Spinal cord (tissue), 10 donors: ENCODE measurements around the gene MBOAT7. TPM values are rescaled to one million over a fixed set of nuclear protein-coding genes. Genes with fewer than 3 reads are reported as not detected.
"Not testable (repeated sequence)": the region's sequence is repeated elsewhere in the genome, so short reads cannot be mapped to it uniquely, and the experiment has no call there.

Experiments
- DNase-seq, 6 donors: peaks; one replicate each; pipeline versions ENCODE4 v3.0.0 to v3.0.0-alpha.2; 2013 to 2015; ENCODE audit warnings: low spot score in 6 of 6, low read depth in 4 of 6
- H3K27ac ChIP-seq: one replicate; pipeline ENCODE4 v1.5.1; 2013; ENCODE audit warnings: low read depth, low read length, control low read depth
- H3K27me3 ChIP-seq: one replicate; pipeline ENCODE4 v1.6.1; 2013; ENCODE audit warnings: low read length; ENCODE audit not compliant: control insufficient read depth, insufficient read depth
- H3K36me3 ChIP-seq: one replicate; pipeline ENCODE4 v1.6.1; 2013; ENCODE audit warnings: low read length; ENCODE audit not compliant: control insufficient read depth, insufficient read depth
- H3K4me1 ChIP-seq: one replicate; pipeline ENCODE4 v1.6.1; 2013; ENCODE audit warnings: low read length; ENCODE audit not compliant: control insufficient read depth, insufficient read depth
- H3K4me3 ChIP-seq: one replicate; pipeline ENCODE4 v1.5.1; 2013; ENCODE audit warnings: low read depth, low read length, control low read depth
- H3K9me3 ChIP-seq: one replicate; pipeline ENCODE4 v1.6.1; 2013; ENCODE audit warnings: low read length; ENCODE audit not compliant: control insufficient read depth, insufficient read depth
- WGBS: methylation state at CpG from one replicate; pipeline ENCODE4 v1.1.5; 2013; ENCODE audit warnings: missing lambda C conversion rate; ENCODE audit not compliant: insufficient coverage; 5-methylcytosine and 5-hydroxymethylcytosine counted together
- polyA plus RNA-seq, 2 donors: library from polyadenylated mRNA; unstranded; fragments of 120-200 nt; gene quantifications; one replicate each; pipeline ENCODE4 v1.2.1, GENCODE V29; 2013; ENCODE audit not compliant: insufficient read length in 2 of 2
- total RNA-seq, 2 donors: library from RNA; depleted of rRNA in 1 of 2; stranded (reverse); fragments of 120-200 nt in 1 of 2; fragments of >200 nt in 1 of 2; gene quantifications; one replicate each; pipeline versions ENCODE4 v1.2.3 to v1.2.4, GENCODE V29; 2013 to 2014
- donor health status: healthy.

MBOAT7 gene
- total and polyA plus RNA-seq, 4 donors = 31.6 to 112 (median 70.7) TPM

DNA sequence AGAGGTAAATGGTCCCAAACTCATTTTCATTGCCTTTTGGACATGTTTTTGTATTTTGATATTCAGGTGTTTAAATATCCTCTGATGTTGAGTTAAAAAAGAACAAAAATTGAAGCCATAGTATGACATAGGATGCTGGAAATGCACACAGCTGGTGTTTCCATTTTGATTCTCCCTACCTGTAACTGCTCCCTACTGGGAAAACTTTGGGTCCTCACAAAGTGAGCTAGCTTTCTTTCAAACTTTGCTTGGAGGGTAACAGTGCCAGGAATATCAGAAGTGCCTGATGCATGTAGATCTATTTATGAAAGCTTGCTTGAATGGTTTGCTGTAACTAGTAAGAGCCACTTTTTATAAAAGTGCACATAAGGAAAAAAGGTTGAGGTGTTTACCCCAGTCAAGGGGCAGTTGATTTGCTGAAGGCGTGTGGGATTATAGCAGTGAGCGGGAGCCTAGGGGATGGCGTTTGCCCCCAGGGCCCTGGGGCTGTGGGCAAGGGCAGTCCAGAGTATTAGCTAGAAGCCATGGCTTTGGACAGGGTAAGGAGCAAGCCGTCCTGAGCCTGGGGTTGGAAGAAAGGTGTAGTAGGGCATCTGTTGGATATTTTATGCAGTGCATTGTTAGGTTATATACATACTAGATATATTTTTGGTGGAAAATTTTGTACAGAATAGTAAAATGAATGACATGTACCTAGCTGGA, 15.5 kb upstream of the MBOAT7 start:
- H3K27me3 ChIP-seq = no peaks in the 10 kb centered on the region
- peaks cover 77% of the 10 kb centered on the region for H3K36me3 ChIP-seq
- no peak overlapping the region for H3K27ac ChIP-seq
- 81% methylated on average over 3 of the region's 4 CpGs for WGBS
- H3K9me3 ChIP-seq = no peaks in the 10 kb centered on the region
- no peak overlapping the region for H3K4me3 ChIP-seq
- peaks cover 32% of the 10 kb centered on the region for H3K4me1 ChIP-seq
- DNase-seq = no peak

DNA sequence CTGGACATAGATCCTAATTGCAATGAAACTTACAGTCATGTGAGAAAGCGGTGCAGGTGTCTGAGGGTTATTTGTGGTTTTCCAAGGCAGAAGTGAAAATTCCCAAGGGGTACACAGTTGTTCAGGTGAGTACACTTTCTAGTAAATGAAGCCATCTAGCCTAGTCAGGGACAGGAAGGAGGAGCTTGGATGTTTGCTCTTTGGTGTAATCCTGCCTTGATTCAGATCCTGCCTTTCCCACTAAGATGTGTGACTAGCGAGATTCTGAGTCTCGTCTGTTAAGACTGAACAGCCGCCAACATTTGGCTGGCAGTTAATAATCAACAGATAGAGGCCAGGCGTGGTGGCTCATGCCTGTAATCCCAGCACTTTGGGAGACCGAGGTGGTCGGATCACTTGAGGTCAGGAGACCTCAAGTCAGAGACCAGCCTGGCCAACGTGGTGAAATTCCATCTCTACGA, 13.8 kb upstream of the MBOAT7 start:
- H3K27ac ChIP-seq = no peak overlapping the region
- peaks cover 18% of the 10 kb centered on the region for H3K4me1 ChIP-seq

DNA sequence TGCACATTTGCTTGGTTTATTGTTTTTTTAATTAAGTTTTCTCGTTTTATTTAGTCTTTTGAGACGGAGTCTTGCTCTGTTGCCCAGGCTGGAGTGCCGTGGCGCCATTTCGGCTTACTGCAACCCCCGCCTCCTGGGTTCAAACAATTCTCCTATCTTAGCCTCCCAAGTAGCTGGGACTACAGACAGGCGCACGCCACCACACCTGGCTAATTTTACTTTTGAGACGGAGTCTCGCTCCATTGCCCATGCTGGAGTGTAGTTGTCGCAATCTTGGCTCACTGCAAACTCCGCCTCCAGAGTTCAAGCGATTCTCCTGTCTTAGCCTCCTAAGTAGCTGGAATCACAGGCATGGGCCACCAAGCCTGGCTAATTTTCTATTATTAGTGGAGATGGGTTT, 12.6 kb upstream of the MBOAT7 start:
- no peak overlapping the region for H3K27ac ChIP-seq
- peaks cover 18% of the 10 kb centered on the region for H3K4me1 ChIP-seq
- H3K36me3 ChIP-seq = peaks cover 50% of the 10 kb centered on the region
- WGBS = 82% methylated on average over 12 of the region's 13 CpGs
- no peaks in the 10 kb centered on the region for H3K27me3 ChIP-seq
- H3K4me3 ChIP-seq = peak overlapping the region; percentile 65
- no peaks in the 10 kb centered on the region for H3K9me3 ChIP-seq
- no peak for DNase-seq

More for the DNA sequence above, 13.8 kb upstream of the MBOAT7 start:
- DNase-seq = no peak
- H3K27me3 ChIP-seq = no peaks in the 10 kb centered on the region
- H3K4me3 ChIP-seq = no peak overlapping the region
- no peaks in the 10 kb centered on the region for H3K9me3 ChIP-seq
- 77% methylated on average over 7 of the region's 9 CpGs for WGBS
- peaks cover 62% of the 10 kb centered on the region for H3K36me3 ChIP-seq

DNA sequence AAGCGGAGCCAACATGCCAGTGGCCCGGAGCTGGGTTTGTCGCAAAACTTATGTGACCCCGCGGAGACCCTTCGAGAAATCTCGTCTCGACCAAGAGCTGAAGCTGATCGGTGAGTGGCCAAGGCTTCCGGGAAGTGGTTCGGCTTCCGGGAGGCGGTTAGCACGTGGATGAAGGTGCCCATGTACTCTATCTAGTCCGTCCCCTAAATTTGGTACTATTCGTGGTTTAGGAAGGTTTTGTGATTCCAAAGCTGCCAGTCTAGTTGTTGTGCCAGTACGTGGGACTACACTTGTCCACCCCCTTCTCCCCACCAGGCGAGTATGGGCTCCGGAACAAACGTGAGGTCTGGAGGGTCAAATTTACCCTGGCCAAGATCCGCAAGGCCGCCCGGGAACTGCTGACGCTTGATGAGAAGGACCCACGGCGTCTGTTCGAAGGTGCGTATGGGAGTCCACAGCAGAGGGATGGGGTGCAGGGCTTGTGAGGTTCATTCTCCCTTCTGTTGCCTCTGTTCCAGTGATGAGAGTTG, 11.9 kb upstream of the MBOAT7 start:
- no peak for DNase-seq
- no peaks in the 10 kb centered on the region for H3K27me3 ChIP-seq
- 5% methylated on average over 21 of the region's 28 CpGs for WGBS
- H3K4me1 ChIP-seq = peaks cover 18% of the 10 kb centered on the region
- peak overlapping the region; percentile 65 for H3K4me3 ChIP-seq
- H3K9me3 ChIP-seq = no peaks in the 10 kb centered on the region
- H3K27ac ChIP-seq = peak overlapping the region; percentile 86
- peaks cover 45% of the 10 kb centered on the region for H3K36me3 ChIP-seq

DNA sequence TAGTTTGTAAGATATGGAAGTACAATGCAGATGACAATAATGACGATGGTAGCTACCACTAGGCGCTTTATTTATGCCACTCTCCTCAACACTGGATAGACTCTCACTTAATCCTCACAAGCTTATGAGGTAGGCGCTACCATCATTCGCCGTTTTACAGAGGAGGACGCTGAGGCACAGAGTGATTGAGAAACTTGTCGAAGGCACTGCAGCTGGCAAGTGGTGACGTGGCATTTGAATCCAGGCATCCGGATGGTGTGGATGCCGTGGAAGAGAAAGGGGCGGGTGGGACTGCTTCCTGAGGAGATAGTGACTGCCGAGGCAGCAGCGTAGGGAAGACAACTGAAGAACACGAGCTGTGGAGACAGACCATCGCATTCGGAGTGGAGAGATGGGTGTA, 10.0 kb upstream of the MBOAT7 start:
- H3K36me3 ChIP-seq = peaks cover 42% of the 10 kb centered on the region
- H3K4me3 ChIP-seq = no peak overlapping the region
- DNase-seq = no peak
- no peaks in the 10 kb centered on the region for H3K27me3 ChIP-seq
- H3K4me1 ChIP-seq = peaks cover 18% of the 10 kb centered on the region
- no peak overlapping the region for H3K27ac ChIP-seq
- 93% methylated on average over 7 of the region's 16 CpGs for WGBS
- H3K9me3 ChIP-seq = no peaks in the 10 kb centered on the region

DNA sequence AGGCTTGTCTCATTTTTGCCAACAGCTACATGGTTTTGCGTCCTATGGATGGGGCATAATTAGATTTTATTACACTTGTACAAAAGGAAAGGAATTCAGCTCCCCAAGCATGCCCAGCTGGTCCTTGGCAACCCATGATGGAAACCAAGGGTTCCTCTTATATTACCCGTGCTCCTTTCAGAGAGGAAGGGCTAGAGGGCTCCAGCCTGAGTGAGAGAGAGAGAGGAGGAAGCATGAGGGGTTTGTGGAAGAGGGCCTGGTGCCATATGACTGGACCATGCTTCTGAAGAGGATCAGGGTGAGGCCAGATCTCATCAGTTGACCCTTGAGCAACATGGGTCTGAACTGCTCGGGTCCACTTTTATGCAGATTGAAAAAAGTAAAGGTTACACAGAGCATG, 7.7 kb upstream of the MBOAT7 start:
- WGBS = 57% methylated on average over 1 of the region's 3 CpGs
- no peak overlapping the region for H3K4me3 ChIP-seq
- H3K4me1 ChIP-seq = peaks cover 21% of the 10 kb centered on the region
- H3K27me3 ChIP-seq = no peaks in the 10 kb centered on the region
- no peak overlapping the region for H3K27ac ChIP-seq
- H3K9me3 ChIP-seq = no peaks in the 10 kb centered on the region
- no peak for DNase-seq
- H3K36me3 ChIP-seq = peaks cover 37% of the 10 kb centered on the region

DNA sequence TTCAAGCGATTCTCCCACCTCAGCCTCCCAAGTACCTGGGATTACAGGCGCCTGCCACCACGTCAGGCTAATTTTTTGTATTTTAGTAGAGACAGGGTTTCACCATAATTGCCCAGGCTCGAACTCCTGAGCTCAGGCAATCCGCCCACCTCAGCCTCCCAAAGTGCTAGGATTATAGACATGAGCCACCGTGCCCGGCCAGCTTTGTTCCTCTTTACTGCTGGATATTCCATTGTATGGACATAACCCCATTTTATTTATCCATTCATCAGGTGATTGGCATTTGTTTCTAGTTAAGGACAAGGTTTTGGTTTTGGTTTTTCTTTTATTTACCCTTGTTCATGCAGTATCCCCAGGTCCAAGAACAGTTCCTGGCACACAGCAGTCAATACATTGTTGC, 7.2 kb upstream of the MBOAT7 start:
- no peak for DNase-seq
- H3K4me3 ChIP-seq = no peak overlapping the region
- H3K4me1 ChIP-seq = peaks cover 21% of the 10 kb centered on the region
- H3K9me3 ChIP-seq = no peaks in the 10 kb centered on the region
- H3K36me3 ChIP-seq = peaks cover 38% of the 10 kb centered on the region
- 93% methylated on average over 2 of the region's 7 CpGs for WGBS
- no peak overlapping the region for H3K27ac ChIP-seq
- H3K27me3 ChIP-seq = no peaks in the 10 kb centered on the region

DNA sequence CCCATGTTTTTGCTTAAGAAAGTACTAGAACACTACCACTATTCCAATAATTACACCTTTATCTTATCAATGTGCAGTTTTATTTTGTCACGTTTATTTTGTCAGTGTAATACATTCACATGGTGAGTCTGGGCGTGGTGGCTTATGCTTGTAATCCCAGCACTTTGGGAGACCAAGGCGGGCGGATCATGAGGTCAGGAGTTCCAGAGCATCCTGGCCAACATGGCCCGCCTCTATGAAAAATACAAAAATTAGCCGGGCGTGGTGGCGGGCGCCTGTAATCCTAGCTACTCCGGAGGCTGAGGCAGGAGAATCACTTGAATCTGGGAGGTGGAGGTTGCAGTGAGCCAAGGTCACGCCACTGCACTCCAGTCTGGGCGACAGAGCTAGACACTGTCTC, 5.1 kb upstream of the MBOAT7 start:
- DNase-seq, H3K9me3 ChIP-seq, H3K27ac ChIP-seq, H3K4me3 ChIP-seq, H3K27me3 ChIP-seq: not testable (repeated sequence)
- WGBS = 94% methylated on average over 3 of the region's 12 CpGs
- peaks cover 35% of the 10 kb centered on the region for H3K36me3 ChIP-seq
- peaks cover 12% of the 10 kb centered on the region for H3K4me1 ChIP-seq

DNA sequence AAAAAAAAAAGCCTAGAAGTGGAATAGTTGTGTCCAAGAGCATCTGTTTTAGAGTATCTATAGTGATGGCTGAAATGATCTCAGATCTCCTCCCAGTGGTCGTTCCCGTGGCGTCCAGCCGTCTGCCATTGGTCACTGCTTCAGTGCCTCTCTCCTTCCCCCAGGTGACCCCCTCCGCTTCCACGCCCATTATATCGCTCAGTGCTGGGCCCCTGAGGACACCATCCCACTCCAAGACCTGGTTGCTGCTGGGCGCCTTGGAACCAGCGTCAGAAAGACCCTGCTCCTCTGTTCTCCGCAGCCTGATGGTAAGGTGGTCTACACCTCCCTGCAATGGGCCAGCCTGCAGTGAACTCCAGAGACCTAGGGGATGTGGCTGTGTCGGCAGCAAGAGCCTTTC, 3.6 kb upstream of the MBOAT7 start:
- Histone ChIP-seq H3K4me1 (peaks cover 22% of the 10 kb centered on the region), H3K9me3 (no peaks in the 10 kb centered on the region), H3K27me3 (no peaks in the 10 kb centered on the region), H3K27ac (no peak overlapping the region), H3K4me3 (no peak overlapping the region), H3K36me3 (peaks cover 37% of the 10 kb centered on the region)
- no peak for DNase-seq
- WGBS = 94% methylated on average over 7 of the region's 11 CpGs

DNA sequence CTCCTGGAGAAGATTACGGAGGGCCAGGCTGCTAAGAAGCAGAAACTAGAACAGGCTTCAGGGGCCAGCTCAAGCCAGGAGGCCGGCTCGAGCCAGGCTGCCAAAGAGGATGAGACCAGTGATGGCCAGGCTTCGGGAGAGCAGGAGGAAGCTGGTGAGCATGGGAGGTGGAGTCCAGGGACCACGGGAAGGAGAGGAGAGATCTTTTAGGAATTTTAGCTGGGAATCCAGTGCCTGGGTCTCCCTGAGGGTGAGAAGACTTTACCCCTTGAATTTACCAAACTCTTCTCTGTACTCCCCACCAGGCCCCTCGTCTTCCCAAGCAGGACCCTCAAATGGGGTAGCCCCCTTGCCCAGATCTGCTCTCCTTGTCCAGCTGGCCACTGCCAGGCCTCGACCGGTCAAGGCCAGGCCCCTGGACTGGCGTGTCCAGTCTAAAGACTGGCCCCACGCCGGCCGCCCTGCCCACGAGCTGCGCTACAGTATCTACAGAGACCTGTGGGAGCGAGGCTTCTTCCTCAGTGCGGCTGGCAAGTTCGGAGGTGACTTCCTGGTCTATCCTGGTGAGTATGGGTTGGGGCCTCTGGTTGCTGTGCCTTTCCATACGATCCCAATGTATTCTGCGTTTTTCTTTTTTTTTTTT, 2.6 kb upstream of the MBOAT7 start:
- peak overlapping the region; percentile 100 for H3K27ac ChIP-seq
- no peaks in the 10 kb centered on the region for H3K9me3 ChIP-seq
- peak overlapping the region; percentile 92 for H3K4me3 ChIP-seq
- WGBS = 64% methylated on average over 14 of the region's 19 CpGs
- H3K36me3 ChIP-seq = peaks cover 44% of the 10 kb centered on the region
- no peak for DNase-seq
- peaks cover 24% of the 10 kb centered on the region for H3K4me1 ChIP-seq
- H3K27me3 ChIP-seq = no peaks in the 10 kb centered on the region
